ENCODE data around the gene FNDC3B.

DNA sequence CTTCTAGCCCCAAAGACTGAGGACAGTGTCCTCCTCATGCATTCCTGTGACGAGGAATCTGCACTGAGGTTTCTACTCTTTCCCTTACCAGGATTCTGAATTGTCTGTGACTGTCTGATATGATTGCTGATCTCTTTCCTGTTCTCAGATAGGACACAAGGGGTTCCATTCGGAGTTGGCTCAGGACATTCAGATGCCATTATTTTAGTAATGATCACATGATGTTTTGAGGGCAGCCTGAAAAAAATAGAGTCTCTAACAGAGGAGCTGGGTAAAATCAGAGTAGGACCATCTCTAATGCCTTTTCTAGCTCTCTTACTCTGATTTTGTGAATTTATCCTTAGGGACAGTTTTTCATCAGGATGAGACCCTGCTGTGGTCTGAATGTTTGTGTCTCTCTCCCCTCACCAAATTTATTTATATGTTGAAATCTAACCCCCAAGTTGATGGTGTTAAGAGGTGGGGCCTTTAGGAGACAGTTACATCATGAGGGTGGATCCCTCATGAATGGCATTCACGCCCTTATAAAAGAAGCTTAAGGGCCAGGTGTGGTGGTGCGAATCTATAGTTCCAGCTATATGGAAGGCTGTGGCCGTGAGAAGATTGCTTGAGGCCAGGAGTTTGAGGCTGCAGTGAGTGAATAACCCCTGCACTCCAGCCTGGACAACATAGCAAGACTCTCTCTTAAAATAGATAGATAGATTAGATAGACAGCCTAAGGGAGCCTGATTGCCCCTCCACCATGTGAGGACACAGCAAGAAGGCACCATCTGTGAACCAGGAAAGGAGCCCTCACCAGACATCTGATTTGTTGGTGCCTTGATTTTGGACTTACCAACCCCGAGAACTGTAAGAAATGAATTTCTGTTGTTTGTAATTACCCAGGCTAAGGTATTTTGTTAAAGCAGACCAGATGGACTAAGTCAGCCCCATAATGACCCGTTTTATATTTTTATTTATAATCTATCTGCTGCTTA, 24.4 kb downstream of the FNDC3B start:
- TF ChIP-seq, protein P1, sequence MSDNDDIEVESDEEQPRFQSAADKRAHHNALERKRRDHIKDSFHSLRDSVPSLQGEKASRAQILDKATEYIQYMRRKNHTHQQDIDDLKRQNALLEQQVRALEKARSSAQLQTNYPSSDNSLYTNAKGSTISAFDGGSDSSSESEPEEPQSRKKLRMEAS (IDR thresholded peaks at IDR 0.05): no peak
- TF ChIP-seq NPAS2 (CRISPR knock-in tag; IDR thresholded peaks at IDR 0.05; ENCODE audit: borderline replicate concordance) (no peak), ZNF302 (CRISPR knock-in tag; IDR thresholded peaks at IDR 0.05) (no peak), CHD2 (IDR thresholded peaks at IDR 0.05; ENCODE audit: low read length, partially characterized antibody) (no peak), POLR2A (IDR thresholded peaks at IDR 0.05; ENCODE audit: low read length) (no peak), SREBF2 (IDR thresholded peaks at IDR 0.05) (no peak), MAZ (IDR thresholded peaks at IDR 0.05; ENCODE audit: borderline replicate concordance, low read depth, low read length) (no peak), FOSB (CRISPR knock-in tag; IDR thresholded peaks at IDR 0.05) (no peak), MYC (IDR thresholded peaks at IDR 0.05; ENCODE audit: borderline replicate concordance, low read length) (no peak)
- TF ChIP-seq, protein P2, sequence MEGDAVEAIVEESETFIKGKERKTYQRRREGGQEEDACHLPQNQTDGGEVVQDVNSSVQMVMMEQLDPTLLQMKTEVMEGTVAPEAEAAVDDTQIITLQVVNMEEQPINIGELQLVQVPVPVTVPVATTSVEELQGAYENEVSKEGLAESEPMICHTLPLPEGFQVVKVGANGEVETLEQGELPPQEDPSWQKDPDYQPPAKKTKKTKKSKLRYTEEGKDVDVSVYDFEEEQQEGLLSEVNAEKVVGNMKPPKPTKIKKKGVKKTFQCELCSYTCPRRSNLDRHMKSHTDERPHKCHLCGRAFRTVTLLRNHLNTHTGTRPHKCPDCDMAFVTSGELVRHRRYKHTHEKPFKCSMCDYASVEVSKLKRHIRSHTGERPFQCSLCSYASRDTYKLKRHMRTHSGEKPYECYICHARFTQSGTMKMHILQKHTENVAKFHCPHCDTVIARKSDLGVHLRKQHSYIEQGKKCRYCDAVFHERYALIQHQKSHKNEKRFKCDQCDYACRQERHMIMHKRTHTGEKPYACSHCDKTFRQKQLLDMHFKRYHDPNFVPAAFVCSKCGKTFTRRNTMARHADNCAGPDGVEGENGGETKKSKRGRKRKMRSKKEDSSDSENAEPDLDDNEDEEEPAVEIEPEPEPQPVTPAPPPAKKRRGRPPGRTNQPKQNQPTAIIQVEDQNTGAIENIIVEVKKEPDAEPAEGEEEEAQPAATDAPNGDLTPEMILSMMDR (IDR thresholded peaks at IDR 0.05): no peak
- TF ChIP-seq, protein P3, sequence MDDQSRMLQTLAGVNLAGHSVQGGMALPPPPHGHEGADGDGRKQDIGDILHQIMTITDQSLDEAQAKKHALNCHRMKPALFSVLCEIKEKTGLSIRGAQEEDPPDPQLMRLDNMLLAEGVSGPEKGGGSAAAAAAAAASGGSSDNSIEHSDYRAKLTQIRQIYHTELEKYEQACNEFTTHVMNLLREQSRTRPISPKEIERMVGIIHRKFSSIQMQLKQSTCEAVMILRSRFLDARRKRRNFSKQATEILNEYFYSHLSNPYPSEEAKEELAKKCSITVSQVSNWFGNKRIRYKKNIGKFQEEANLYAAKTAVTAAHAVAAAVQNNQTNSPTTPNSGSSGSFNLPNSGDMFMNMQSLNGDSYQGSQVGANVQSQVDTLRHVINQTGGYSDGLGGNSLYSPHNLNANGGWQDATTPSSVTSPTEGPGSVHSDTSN (IDR thresholded peaks at IDR 0.05): no peak

All from A549 (cell line).